Immature natural killer cell (primary cell): ENCODE data around the gene NFIB. TPM values are rescaled to one million over a fixed set of nuclear protein-coding genes. Genes with fewer than 3 reads are reported as not detected.

Source experiments
- DNase-seq, 3 donors: peaks; one replicate each; pipeline ENCODE4 v3.0.0; 2022; ENCODE audit warnings: mixed read lengths in 1 of 3
- H3K27ac Mint-ChIP-seq, 6 donors: one replicate each; pipeline ENCODE4 v1.8.0; 2020; ENCODE audit warnings: mixed read lengths in 6 of 6, mild to moderate bottlenecking in 5 of 6, inconsistent platforms in 4 of 6, moderate library complexity in 3 of 6
- H3K27me3 Mint-ChIP-seq, 3 donors: one replicate each; pipeline ENCODE4 v1.8.0; 2020 to 2021; ENCODE audit warnings: low read depth in 3 of 3, mild to moderate bottlenecking in 3 of 3, mixed read lengths in 3 of 3, moderate library complexity in 3 of 3, inconsistent platforms in 1 of 3
- H3K36me3 Mint-ChIP-seq, 3 donors: one replicate each; pipeline ENCODE4 v1.8.0; 2020; ENCODE audit warnings: mixed read lengths in 3 of 3, inconsistent platforms in 2 of 3, mild to moderate bottlenecking in 2 of 3
- H3K4me1 Mint-ChIP-seq, 2 donors: one replicate each; pipeline ENCODE4 v1.8.0; 2020; ENCODE audit warnings: inconsistent platforms in 2 of 2, mild to moderate bottlenecking in 2 of 2, mixed read lengths in 2 of 2, moderate library complexity in 1 of 2
- H3K4me3 Mint-ChIP-seq, 5 donors: one replicate each; pipeline ENCODE4 v1.8.0; 2020; ENCODE audit warnings: mild to moderate bottlenecking in 5 of 5, mixed read lengths in 5 of 5, inconsistent platforms in 3 of 5, moderate library complexity in 3 of 5
- H3K9me3 Mint-ChIP-seq, 6 donors: one replicate each; pipeline ENCODE4 v1.8.0; 2020; ENCODE audit warnings: mild to moderate bottlenecking in 6 of 6, mixed read lengths in 6 of 6, inconsistent platforms in 4 of 6, moderate library complexity in 3 of 6
- polyA plus RNA-seq, 3 donors: library from polyadenylated mRNA; unstranded; fragments of 300-500 nt; fragmentation: Illumina TruSeq; gene quantifications; one replicate each; pipeline ENCODE4 v1.2.3, GENCODE V29; 2021

The NFIB gene
- polyA plus RNA-seq, 3 donors from 2014 or later: not detected

DNA sequence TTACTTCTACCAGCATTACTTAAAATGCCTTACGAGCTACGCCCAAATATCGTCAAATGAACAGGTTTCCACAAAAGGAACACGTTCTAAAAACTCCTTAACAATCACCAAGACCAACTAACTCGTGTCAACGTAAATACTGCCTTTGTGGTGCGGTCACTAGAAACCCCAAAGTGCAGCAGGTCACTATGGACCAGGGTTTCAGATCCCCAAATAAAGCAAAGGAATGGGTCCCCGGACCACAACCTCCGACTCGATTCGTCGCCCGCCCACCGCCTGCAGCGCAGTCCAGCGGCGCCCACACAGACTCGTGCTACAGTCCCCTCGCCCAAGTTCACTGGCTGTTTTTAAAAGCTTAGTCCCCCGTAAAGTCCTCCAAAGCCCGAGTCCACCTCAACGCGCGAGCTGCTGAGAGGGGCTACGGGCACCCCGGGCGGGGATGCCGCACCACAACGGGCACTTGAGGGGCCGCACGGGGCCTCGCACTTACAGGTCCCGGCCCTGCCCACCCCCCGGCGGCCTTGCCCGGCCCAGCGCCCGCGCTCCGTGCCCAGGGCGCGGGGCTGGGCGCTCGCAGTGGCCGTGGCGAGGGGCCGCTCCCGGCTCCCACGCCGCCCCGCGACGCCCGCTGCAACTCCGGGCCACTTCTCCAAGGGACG, 1.1 kb downstream of the NFIB start:
- Mint-ChIP-seq H3K27me3 (peaks cover 21 to 38% (median 27%) of the 10 kb centered on the region in 3 donors), H3K4me1 (peaks cover 21 to 31% of the 10 kb centered on the region in 2 donors), H3K27ac (no peak overlapping the region), H3K9me3 (peaks cover 0 to 20% (median 1%) of the 10 kb centered on the region in 6 donors), H3K4me3 (peak overlapping the region; percentile 74 to 86 (median 83)), H3K36me3 (peaks cover 0 to 4% (median 3%) of the 10 kb centered on the region in 3 donors)
- DNase-seq: no peak

DNA sequence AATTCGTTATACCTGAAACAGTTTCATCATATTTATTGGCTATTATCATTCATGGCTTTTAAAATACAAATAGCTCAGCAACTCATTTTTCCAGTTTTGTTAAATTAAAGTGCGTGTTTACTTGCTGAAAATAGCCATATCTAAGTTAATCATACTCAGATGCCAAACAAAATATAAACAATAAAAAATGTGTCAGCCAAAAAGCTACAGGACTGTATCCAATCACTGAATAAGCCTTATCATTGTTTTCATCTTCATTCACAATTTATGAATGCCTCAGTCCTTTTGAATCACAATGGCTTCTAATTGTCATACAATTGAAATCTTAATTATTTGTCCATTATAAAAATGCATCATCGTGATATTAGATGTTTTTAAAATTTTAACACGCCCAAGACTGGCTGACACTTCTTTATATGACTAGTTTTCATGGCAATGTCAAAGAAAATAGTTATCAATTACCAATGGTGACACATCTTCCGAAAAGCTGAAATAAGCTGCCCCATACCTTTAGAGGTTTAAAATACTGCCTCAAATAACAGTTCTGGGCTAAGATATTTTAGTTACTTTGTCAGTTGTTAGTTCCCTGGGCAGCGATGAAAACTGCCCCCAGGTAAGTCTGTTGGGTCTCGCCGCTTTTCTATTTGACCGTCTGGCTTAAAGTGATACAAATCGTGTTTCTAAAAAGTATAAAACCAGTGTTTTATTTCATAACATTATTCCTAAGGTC, 1.8 kb downstream of the NFIB start:
- Mint-ChIP-seq H3K27ac (no peak overlapping the region), H3K9me3 (peaks cover 0 to 13% (median 2%) of the 10 kb centered on the region in 6 donors), H3K4me1 (peaks cover 21 to 26% of the 10 kb centered on the region in 2 donors), H3K36me3 (peaks cover 0 to 3% (median 2%) of the 10 kb centered on the region in 3 donors), H3K4me3 (peak overlapping the region in 4 of 5 donors; percentile 37 to 60 (median 42)), H3K27me3 (peaks cover 16 to 38% (median 29%) of the 10 kb centered on the region in 3 donors)
- DNase-seq: no peak

DNA sequence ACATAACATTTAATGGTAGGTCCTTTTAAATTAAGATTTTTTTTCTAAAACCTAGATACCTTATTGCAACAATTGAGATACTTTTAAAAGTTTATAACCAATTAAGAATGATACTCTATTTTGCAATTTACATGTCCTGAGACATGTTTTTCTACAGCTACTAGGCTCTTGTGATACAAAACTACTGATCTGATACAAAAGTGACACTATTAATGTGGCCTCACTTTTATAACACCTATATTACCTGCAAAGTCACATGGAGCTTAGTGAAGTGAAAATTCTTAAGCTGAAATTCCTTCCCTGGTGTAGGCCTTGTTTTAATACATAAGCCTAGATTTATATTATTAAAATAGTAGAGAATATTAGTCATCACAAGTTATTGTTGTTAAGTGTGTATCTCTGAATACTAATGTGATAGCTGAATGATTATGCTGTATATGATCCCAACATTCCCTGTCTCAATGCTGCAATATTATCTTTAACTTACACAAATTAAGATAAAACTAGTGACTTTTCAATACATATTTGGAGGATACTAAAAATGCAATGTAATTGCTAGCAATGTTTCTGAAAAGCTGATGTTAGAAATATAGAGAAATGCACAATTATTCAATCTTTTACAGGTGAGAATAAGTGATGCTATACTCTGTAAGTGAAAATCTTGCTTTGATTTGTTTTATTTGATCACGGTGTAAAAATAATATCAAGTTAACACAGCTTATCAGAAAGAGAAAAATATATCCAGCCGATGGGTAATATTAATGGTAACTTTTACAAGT, 2.6 kb downstream of the NFIB start:
- peaks cover 11 to 30% (median 30%) of the 10 kb centered on the region in 3 donors for H3K27me3 Mint-ChIP-seq
- H3K36me3 Mint-ChIP-seq: peaks cover 0 to 3% (median 0%) of the 10 kb centered on the region in 3 donors
- H3K9me3 Mint-ChIP-seq: peaks cover 0 to 12% (median 2%) of the 10 kb centered on the region in 6 donors
- no peak overlapping the region for H3K27ac Mint-ChIP-seq
- peaks cover 19 to 25% of the 10 kb centered on the region in 2 donors for H3K4me1 Mint-ChIP-seq
- DNase-seq: no peak
- peak overlapping the region in 1 of 5 donors; percentile 10 for H3K4me3 Mint-ChIP-seq

DNA sequence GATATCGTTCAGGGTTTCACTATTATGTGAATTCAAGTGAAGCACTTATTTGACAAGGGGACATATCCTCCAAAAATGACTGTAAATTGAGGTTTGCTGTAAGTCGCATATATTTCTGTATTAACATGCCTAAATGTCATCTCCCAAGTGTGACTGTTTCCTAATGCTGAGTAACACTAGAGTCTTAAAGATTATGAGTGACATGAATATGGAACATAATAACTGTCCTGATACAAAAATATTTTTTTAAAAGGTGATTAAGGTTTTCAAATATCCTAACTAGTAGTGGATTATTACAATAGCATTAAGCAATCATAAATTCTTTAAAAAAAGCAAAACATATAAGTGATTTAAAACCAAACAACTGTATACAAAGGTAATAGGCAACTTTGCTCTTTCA, 3.6 kb downstream of the NFIB start:
- peaks cover 10 to 30% (median 29%) of the 10 kb centered on the region in 3 donors for H3K27me3 Mint-ChIP-seq
- no peak for DNase-seq
- no peak overlapping the region for H3K4me3 Mint-ChIP-seq
- H3K36me3 Mint-ChIP-seq: peaks cover 0 to 3% (median 0%) of the 10 kb centered on the region in 3 donors
- peaks cover 15 to 19% of the 10 kb centered on the region in 2 donors for H3K4me1 Mint-ChIP-seq
- peaks cover 0 to 14% (median 1%) of the 10 kb centered on the region in 6 donors for H3K9me3 Mint-ChIP-seq
- no peak overlapping the region for H3K27ac Mint-ChIP-seq

DNA sequence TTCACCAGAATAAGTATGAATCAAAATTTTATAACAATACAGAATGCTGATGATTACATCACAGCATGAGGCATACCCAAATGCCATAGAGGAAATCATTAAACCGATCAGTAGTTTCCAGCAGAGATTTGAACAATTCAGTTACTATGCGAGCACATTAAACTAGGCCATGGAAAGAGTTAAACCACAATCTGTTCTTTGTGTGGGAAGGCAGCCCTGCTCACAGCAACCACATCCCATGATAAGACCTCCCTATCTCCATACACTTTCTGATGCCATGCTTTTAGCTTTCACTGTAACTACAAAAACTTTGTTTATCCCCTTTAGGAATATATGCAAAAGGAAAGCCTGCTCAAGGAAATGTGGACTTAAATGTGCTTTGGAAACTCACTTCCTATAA, 4.5 kb downstream of the NFIB start:
- no peak overlapping the region for H3K27ac Mint-ChIP-seq
- H3K27me3 Mint-ChIP-seq: peaks cover 10 to 29% (median 27%) of the 10 kb centered on the region in 3 donors
- no peak overlapping the region for H3K4me3 Mint-ChIP-seq
- H3K4me1 Mint-ChIP-seq: peaks cover 11 to 17% of the 10 kb centered on the region in 2 donors
- H3K9me3 Mint-ChIP-seq: peaks cover 0 to 17% (median 2%) of the 10 kb centered on the region in 6 donors
- DNase-seq: no peak
- peaks cover 0 to 2% (median 0%) of the 10 kb centered on the region in 3 donors for H3K36me3 Mint-ChIP-seq

DNA sequence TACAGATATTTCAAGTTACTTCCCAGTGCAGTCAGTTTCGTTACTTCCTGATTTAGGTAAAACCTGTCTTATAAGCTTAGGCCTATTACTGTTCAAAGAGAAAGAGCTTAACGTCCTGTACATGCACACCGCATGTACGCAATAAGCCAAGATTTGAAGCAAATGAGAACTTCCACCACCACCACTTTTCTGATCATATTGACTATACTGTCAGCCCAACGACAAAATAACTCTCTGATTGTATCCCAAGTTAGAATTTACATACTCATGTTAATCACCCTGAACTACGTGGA, 5.1 kb downstream of the NFIB start:
- Mint-ChIP-seq H3K9me3 (peaks cover 0 to 17% (median 2%) of the 10 kb centered on the region in 6 donors), H3K4me1 (peaks cover 9 to 13% of the 10 kb centered on the region in 2 donors), H3K36me3 (no peaks in the 10 kb centered on the region), H3K27ac (no peak overlapping the region), H3K4me3 (no peak overlapping the region), H3K27me3 (peaks cover 8 to 30% (median 25%) of the 10 kb centered on the region in 3 donors)
- no peak for DNase-seq

DNA sequence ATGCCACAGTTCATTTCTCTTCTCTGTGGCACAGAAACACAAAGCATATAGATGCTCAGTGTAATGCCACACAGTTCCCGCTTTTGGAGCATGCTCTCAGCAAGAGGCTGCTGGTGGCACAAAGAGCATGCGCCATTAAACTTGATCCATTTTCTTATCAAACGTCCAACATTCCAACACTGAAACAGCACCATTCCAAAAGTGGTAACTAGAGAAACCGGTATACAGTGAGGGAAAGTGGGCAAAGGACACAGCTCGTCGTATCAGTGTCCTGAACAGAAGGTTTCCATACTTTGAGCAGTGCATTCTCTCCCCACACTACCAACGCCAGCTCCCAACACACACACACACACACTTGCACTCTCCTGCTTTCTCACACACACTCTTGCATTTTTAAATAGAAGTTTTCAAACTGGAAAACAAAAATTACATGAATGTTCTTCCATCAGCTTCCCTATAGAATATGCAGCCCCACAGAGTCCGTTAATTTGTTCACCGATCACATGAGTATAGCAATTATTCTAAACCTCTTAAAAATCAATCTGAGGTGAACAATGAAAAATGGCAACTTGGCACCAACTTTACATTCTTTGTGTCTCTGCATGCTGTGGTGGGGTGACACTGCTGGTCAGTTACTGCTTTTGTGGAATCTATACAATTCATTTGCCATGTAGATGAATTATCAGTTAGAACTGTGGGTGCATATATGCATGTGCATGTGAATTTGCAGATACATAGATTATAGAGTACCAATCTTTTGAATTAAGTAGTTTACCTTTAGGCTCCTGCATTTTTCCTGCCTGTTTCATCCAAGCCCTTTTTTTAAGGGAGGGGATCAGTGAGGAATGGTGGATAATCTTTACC, 5.7 kb downstream of the NFIB start:
- peaks cover 5 to 9% of the 10 kb centered on the region in 2 donors for H3K4me1 Mint-ChIP-seq
- no peaks in the 10 kb centered on the region for H3K36me3 Mint-ChIP-seq
- DNase-seq: no peak
- peaks cover 0 to 17% (median 2%) of the 10 kb centered on the region in 6 donors for H3K9me3 Mint-ChIP-seq
- H3K27me3 Mint-ChIP-seq: peaks cover 5 to 29% (median 23%) of the 10 kb centered on the region in 3 donors
- H3K27ac Mint-ChIP-seq: no peak overlapping the region
- H3K4me3 Mint-ChIP-seq: no peak overlapping the region

DNA sequence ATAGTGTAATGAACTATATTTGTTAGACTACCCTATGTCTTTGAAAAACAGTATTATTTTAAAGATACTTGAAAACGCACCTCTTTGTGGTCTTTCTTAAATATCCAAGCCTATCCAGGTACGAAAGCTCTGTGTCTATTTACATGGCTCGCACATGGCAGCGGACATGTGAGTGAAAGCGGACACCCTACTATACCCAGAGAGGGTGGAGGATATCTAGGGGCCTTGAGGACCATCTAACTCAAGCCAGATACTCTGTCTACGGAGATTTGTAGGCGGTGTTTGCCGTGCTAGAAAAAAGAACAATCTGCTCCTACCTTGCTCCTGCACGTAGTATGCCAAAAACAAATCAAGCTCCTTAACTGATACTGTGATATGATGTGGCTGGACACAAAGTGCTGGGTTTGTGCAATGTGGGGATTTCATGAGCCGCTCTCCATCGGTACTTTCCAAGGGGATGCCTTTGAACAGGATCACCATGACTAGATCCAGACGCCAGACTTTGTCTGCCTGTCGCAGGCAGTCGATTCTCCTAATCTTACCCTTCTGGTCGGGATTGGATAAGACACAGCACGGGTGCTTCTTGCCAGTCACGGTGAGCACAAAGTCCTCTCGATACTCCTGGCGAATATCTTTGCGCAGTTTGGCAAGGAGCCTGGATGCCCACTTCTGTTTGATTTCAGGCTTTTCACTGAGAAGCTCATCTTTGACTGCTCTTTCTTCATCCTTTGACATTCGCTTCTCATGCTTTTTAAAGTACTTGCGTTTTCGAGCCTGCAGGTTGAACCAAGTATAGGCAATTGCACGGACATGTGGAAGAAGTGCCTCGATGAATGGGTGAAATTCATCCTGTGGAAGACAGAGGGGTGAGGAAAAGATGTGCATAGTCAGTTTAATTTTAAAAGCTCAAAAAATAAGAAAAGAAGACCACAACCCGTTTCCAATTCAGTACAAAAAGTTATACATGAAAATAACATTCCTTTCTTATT, 7.0 kb downstream of the NFIB start:
- H3K27ac Mint-ChIP-seq: no peak overlapping the region
- no peak overlapping the region for H3K4me3 Mint-ChIP-seq
- H3K27me3 Mint-ChIP-seq: peaks cover 0 to 22% (median 15%) of the 10 kb centered on the region in 3 donors
- peaks cover 0 to 13% (median 2%) of the 10 kb centered on the region in 6 donors for H3K9me3 Mint-ChIP-seq
- H3K36me3 Mint-ChIP-seq: no peaks in the 10 kb centered on the region
- no peak for DNase-seq
- no peaks in the 10 kb centered on the region for H3K4me1 Mint-ChIP-seq

DNA sequence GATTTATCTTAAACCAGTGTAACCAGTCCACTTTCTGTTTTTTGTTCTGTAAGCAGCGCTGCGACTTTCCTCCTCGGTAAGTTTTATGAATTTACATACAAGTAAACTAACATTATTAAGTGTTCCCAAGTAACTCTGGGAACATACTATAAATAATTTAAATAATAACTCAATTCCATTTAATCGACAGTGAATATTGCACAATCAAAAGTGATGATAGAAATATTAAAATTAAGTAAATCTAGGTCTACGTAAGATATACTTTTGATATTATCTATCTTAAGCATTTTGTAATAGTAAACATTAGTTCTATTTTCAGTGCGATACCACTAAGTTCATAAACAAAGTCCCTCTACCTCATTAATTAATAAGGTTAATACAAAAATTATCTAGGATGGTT, 7.8 kb downstream of the NFIB start:
- DNase-seq: no peak
- H3K27ac Mint-ChIP-seq: no peak overlapping the region
- peaks cover 0 to 22% (median 14%) of the 10 kb centered on the region in 3 donors for H3K27me3 Mint-ChIP-seq
- H3K4me1 Mint-ChIP-seq: no peaks in the 10 kb centered on the region
- no peaks in the 10 kb centered on the region for H3K36me3 Mint-ChIP-seq
- H3K4me3 Mint-ChIP-seq: no peak overlapping the region
- H3K9me3 Mint-ChIP-seq: peaks cover 0 to 13% (median 2%) of the 10 kb centered on the region in 6 donors

DNA sequence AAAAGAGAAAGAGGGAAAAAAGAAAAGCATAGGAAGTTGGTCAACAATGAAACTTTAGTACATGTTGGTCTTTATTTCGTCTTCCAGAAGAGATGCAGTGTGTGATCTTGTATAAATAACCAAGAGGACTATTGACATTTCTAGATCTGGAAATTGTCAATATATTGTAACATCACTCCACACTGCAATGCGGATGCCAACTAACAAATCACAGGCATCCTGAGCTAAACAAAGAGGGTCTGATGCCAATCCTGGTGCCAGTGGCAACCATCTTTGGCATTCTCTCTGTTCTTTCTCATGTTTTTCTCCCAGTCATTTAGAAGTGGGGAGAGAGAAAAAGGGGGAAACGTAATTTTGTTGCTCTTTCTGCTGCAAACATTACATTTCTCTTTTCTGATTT, 9.7 kb downstream of the NFIB start:
- DNase-seq: no peak
- H3K4me3 Mint-ChIP-seq: no peak overlapping the region
- peaks cover 3 to 18% (median 14%) of the 10 kb centered on the region in 3 donors for H3K27me3 Mint-ChIP-seq
- H3K9me3 Mint-ChIP-seq: peaks cover 0 to 17% (median 4%) of the 10 kb centered on the region in 6 donors
- no peaks in the 10 kb centered on the region for H3K36me3 Mint-ChIP-seq
- H3K27ac Mint-ChIP-seq: no peak overlapping the region
- H3K4me1 Mint-ChIP-seq: no peaks in the 10 kb centered on the region

DNA sequence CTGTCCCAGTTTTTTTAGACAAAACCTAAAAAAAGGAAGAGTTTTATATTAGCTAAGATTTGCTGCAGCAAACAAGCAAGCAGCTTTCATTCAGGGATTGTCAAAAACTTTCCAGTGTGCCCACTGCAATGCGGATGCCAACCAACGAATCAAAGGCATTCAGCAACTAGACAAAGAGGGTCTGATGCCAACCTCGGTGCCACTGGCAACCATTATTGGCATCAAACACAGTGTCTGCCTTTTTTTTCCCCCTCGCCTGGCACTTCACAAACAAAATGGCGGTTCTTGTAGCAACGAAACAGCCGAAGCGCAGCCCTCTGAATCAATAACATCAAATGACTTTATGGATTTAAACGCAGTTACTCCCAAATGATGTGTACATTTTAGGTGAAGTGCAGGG, 10.4 kb downstream of the NFIB start:
- no peak for DNase-seq

DNA sequence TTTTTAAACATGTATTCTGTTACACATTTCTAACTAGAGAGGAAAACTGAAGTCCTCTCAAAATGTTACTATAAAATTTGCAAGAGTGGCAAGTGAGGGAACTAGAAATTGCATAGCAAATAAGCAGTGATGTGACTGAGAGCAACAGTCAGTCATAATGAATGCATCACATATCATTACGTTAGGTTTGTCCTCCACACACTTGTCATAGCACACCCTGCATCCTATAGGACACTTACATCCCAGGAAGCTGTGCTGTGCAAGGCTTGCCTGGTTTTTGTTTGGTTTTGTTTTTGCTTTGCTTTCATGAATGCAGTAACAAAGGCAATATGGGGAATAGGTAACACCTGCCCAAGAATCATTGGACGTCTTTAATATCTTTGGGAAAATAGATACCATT, 10.8 kb downstream of the NFIB start:
- no peak overlapping the region for H3K4me3 Mint-ChIP-seq
- no peak overlapping the region for H3K27ac Mint-ChIP-seq
- DNase-seq: no peak
- H3K36me3 Mint-ChIP-seq: no peaks in the 10 kb centered on the region
- H3K4me1 Mint-ChIP-seq: no peaks in the 10 kb centered on the region
- peaks cover 0 to 11% (median 4%) of the 10 kb centered on the region in 6 donors for H3K9me3 Mint-ChIP-seq
- H3K27me3 Mint-ChIP-seq: peaks cover 3 to 16% (median 13%) of the 10 kb centered on the region in 3 donors

More for the DNA sequence above, 10.4 kb downstream of the NFIB start:
- H3K4me1 Mint-ChIP-seq: no peaks in the 10 kb centered on the region
- no peak overlapping the region for H3K4me3 Mint-ChIP-seq
- H3K36me3 Mint-ChIP-seq: no peaks in the 10 kb centered on the region
- H3K9me3 Mint-ChIP-seq: peaks cover 0 to 15% (median 4%) of the 10 kb centered on the region in 6 donors
- no peak overlapping the region for H3K27ac Mint-ChIP-seq
- peaks cover 3 to 17% (median 14%) of the 10 kb centered on the region in 3 donors for H3K27me3 Mint-ChIP-seq
